ENCODE measurements around the gene RGL1.

RGL1 gene

GRCh38 chr1:183807549-183808168, 2.7 kb downstream of the RGL1 start:
- no peak overlapping the region for H3K4me3 ChIP-seq (ENCODE audit: low read depth, low read length)
- no peak for DNase-seq (ENCODE audit: low read depth, low spot score)
- ChIA-PET CTCF (interaction anchor here (1.0 to 1.9 kb wide), 3 partner anchors 25 to 152 kb away, joined by 3 to 6 read pairs (median 5); no protein-coding TSS in a partner anchor), POLR2A (interaction anchor here (0.6 kb wide), 1 partner anchor 14 kb away, joined by 3 read pairs; no protein-coding TSS in a partner anchor)
- TF ChIP-seq, protein P1, sequence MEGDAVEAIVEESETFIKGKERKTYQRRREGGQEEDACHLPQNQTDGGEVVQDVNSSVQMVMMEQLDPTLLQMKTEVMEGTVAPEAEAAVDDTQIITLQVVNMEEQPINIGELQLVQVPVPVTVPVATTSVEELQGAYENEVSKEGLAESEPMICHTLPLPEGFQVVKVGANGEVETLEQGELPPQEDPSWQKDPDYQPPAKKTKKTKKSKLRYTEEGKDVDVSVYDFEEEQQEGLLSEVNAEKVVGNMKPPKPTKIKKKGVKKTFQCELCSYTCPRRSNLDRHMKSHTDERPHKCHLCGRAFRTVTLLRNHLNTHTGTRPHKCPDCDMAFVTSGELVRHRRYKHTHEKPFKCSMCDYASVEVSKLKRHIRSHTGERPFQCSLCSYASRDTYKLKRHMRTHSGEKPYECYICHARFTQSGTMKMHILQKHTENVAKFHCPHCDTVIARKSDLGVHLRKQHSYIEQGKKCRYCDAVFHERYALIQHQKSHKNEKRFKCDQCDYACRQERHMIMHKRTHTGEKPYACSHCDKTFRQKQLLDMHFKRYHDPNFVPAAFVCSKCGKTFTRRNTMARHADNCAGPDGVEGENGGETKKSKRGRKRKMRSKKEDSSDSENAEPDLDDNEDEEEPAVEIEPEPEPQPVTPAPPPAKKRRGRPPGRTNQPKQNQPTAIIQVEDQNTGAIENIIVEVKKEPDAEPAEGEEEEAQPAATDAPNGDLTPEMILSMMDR (IDR thresholded peaks at IDR 0.05; ENCODE audit: insufficient read depth, low read length, missing control alignments): no peak

DNA sequence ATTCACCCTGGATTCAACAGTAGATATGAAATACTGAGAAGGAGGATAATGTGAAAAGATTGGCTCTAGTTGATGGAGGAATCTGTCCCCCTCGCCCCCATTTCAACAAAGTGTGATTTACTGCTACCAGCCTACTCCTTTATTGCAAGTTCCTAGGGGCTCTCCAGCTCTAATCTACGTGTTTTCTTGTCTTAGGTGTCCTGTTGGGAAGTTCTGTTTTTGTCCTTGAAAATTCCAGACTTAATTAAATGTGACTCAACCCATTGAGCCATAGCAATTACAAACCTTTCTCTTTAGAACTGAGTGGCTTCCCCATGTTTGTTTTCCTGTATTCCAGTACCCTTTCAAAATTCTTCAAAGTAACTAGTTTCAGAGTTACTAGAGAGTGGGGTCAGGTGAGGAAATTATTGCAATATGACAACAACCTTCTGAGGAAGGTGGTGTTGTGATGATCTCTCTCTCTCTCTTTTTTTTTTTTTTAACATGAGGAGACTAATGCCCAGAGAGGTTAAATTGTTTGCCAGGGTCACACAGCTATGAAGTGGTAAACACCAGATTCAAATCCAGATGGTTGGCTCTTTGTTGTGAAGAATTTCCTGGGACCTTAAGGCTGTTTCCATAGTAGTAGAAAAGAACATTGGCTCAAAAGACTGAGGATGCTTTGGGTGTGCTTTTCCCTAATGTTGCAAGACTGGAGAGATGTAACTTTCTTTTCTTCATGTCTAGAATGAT, 3.5 kb downstream of the RGL1 start:
- POLR2A ChIA-PET: no interaction called here
- H3K4me3 ChIP-seq (ENCODE audit: low read depth, low read length): no peak overlapping the region
- CTCF ChIA-PET: interaction anchor here (1.0 to 1.9 kb wide), 3 partner anchors 10 to 153 kb away, joined by 3 to 6 read pairs (median 3); no protein-coding TSS in a partner anchor
- TF ChIP-seq, protein P1 (IDR thresholded peaks at IDR 0.05; ENCODE audit: insufficient read depth, low read length, missing control alignments): no peak
- DNase-seq (ENCODE audit: low read depth, low spot score): no peak

DNA sequence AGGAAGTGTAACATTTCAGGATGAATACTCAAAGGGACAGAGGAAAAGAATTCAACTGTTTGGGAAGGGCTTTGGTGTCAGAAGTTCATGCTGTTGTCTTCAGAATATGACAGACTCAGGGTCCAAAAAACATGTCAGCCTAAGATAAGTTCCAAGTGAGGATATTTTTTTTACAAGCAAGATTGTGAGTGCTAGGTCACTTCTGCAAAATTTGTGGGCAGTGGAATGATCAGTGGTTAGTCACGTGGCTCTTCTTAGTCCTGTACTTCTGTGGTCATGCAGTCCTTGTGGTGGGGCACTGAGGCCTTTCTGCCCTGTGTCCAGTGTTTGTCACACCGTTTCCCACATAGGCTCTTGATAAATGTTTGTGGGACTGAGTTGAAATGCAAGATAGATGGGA, 5.2 kb downstream of the RGL1 start:
- no peak for DNase-seq (ENCODE audit: low read depth, low spot score)
- TF ChIP-seq, protein P1 (IDR thresholded peaks at IDR 0.05; ENCODE audit: insufficient read depth, low read length, missing control alignments): no peak
- ChIA-PET CTCF (no interaction called here), POLR2A (no interaction called here)
- H3K4me3 ChIP-seq (ENCODE audit: low read depth, low read length): no peak overlapping the region

- POLR2A ChIA-PET: no interaction called here
Observed at GRCh38 chr1:183810756-183811544, 6.0 kb downstream of the RGL1 start.

GRCh38 chr1:183812128-183812527, 7.2 kb downstream of the RGL1 start:
- no peak for DNase-seq (ENCODE audit: low read depth, low spot score)
- TF ChIP-seq, protein P1 (IDR thresholded peaks at IDR 0.05; ENCODE audit: insufficient read depth, low read length, missing control alignments): no peak
- POLR2A ChIA-PET: no interaction called here
- H3K4me3 ChIP-seq (ENCODE audit: low read depth, low read length): no peak overlapping the region
- CTCF ChIA-PET: no interaction called here

More at GRCh38 chr1:183810756-183811544, 6.0 kb downstream of the RGL1 start:
- TF ChIP-seq, protein P1 (IDR thresholded peaks at IDR 0.05; ENCODE audit: insufficient read depth, low read length, missing control alignments): no peak
- CTCF ChIA-PET: no interaction called here
- no peak overlapping the region for H3K4me3 ChIP-seq (ENCODE audit: low read depth, low read length)
- no peak for DNase-seq (ENCODE audit: low read depth, low spot score)

Data from AG04449 (cell line).